ENCODE data around the gene SLC35B4. TPM values are rescaled to one million over a fixed set of nuclear protein-coding genes. Genes with fewer than 3 reads are reported as not detected.

The SLC35B4 gene
- total RNA-seq, 1 experiment from 2014 or later: 21.6 TPM

DNA sequence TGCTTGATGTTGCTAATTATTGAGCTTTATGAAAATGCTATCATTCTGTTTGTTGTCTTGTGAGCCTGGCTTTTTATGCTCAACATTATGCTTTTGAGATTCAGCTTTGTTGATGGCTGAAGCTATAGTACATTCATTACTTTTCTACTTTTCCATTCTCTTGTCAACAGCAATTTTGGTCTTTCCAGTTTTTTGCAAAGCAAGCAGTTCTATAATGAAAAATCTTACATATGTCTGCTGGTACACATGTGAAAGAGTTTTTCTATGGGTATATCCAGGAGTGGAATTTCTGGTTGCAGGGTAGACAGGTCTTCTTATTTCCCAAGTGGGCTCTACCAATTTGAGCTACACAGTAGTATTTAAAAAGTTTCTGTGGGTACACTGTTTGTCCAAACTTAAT is 36.8 kb downstream of the SLC35B4 start:
- in situ Hi-C loops (cut with HindIII; ENCODE audit: low pct_unique_long_range_greater_than_20kb, low sequenced_read_pairs) (no loop called here), intact Hi-C loops (cut with micrococcal nuclease; ENCODE audit: unreplicated experiment) (no loop called here)
- ATAC-seq (no peak), DNase-seq (ENCODE audit: low read depth, low spot score) (no peak)
- Histone ChIP-seq H3K4me3 (ENCODE audit: low read depth in 2 of 2, low read length in 2 of 2) (no peak overlapping the region), H3K4me1 (ENCODE audit: control insufficient read depth, insufficient read depth, low read length) (no peaks in the 10 kb centered on the region), H3K27ac (ENCODE audit: low read length) (no peak overlapping the region), H3K36me3 (ENCODE audit: control insufficient read depth, insufficient read depth, low read length) (no peaks in the 10 kb centered on the region), H3K9me3 (ENCODE audit: control insufficient read depth, insufficient read depth, low read depth, low read length) (no peaks in the 10 kb centered on the region), H3K27me3 (ENCODE audit: control insufficient read depth, insufficient read depth, low read length) (peaks cover 8% of the 10 kb centered on the region)
- TF ChIP-seq TCF7L2 (IDR thresholded peaks at IDR 0.05; ENCODE audit: low read depth, low read length) (no peak), POLR2AphosphoS5 (IDR thresholded peaks at IDR 0.05; ENCODE audit: low read depth, low read length) (no peak), SIN3A (IDR thresholded peaks at IDR 0.05; ENCODE audit: borderline replicate concordance, insufficient read depth, low read depth, low read length) (no peak)
- TF ChIP-seq, protein P1, sequence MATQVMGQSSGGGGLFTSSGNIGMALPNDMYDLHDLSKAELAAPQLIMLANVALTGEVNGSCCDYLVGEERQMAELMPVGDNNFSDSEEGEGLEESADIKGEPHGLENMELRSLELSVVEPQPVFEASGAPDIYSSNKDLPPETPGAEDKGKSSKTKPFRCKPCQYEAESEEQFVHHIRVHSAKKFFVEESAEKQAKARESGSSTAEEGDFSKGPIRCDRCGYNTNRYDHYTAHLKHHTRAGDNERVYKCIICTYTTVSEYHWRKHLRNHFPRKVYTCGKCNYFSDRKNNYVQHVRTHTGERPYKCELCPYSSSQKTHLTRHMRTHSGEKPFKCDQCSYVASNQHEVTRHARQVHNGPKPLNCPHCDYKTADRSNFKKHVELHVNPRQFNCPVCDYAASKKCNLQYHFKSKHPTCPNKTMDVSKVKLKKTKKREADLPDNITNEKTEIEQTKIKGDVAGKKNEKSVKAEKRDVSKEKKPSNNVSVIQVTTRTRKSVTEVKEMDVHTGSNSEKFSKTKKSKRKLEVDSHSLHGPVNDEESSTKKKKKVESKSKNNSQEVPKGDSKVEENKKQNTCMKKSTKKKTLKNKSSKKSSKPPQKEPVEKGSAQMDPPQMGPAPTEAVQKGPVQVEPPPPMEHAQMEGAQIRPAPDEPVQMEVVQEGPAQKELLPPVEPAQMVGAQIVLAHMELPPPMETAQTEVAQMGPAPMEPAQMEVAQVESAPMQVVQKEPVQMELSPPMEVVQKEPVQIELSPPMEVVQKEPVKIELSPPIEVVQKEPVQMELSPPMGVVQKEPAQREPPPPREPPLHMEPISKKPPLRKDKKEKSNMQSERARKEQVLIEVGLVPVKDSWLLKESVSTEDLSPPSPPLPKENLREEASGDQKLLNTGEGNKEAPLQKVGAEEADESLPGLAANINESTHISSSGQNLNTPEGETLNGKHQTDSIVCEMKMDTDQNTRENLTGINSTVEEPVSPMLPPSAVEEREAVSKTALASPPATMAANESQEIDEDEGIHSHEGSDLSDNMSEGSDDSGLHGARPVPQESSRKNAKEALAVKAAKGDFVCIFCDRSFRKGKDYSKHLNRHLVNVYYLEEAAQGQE (IDR thresholded peaks at IDR 0.05; ENCODE audit: insufficient read depth in 1 of 2, low read depth in 2 of 2, low read length in 1 of 2): no peak
- TF ChIP-seq, protein P2, sequence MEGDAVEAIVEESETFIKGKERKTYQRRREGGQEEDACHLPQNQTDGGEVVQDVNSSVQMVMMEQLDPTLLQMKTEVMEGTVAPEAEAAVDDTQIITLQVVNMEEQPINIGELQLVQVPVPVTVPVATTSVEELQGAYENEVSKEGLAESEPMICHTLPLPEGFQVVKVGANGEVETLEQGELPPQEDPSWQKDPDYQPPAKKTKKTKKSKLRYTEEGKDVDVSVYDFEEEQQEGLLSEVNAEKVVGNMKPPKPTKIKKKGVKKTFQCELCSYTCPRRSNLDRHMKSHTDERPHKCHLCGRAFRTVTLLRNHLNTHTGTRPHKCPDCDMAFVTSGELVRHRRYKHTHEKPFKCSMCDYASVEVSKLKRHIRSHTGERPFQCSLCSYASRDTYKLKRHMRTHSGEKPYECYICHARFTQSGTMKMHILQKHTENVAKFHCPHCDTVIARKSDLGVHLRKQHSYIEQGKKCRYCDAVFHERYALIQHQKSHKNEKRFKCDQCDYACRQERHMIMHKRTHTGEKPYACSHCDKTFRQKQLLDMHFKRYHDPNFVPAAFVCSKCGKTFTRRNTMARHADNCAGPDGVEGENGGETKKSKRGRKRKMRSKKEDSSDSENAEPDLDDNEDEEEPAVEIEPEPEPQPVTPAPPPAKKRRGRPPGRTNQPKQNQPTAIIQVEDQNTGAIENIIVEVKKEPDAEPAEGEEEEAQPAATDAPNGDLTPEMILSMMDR (IDR thresholded peaks at IDR 0.05): no peak
- POLR2A ChIA-PET: no interaction called here
- no TSS peak for BruUV-seq (replicated peaks)
- CTCF ChIA-PET: no interaction called here

DNA sequence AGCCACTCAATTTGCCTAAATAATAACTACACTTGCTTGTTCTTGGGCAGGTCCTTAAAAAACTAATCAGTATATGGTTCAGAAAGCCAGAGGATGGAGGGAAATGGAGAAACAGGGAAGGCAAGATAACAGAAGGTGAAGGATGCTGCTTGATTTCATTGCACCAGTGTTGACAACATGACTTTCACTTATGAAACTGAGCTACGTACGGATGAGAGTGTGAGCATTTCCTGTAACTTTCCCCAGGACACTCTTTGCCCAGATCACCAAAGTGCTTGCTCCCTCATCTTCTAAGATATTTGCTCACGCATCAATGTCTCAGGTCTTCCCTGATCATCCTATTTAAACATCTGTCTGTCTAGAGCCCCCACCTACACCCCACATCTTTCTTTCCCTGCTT is 37.4 kb downstream of the SLC35B4 start:
- no peak for DNase-seq (ENCODE audit: low read depth, low spot score)
- no peaks in the 10 kb centered on the region for H3K36me3 ChIP-seq (ENCODE audit: control insufficient read depth, insufficient read depth, low read length)
- H3K4me3 ChIP-seq (ENCODE audit: low read depth in 2 of 2, low read length in 2 of 2): no peak overlapping the region
- H3K27me3 ChIP-seq (ENCODE audit: control insufficient read depth, insufficient read depth, low read length): peaks cover 8% of the 10 kb centered on the region
- H3K9me3 ChIP-seq (ENCODE audit: control insufficient read depth, insufficient read depth, low read depth, low read length): no peaks in the 10 kb centered on the region
- ChIA-PET CTCF (no interaction called here), POLR2A (no interaction called here)
- in situ Hi-C loops (cut with HindIII; ENCODE audit: low pct_unique_long_range_greater_than_20kb, low sequenced_read_pairs) (no loop called here), intact Hi-C loops (cut with micrococcal nuclease; ENCODE audit: unreplicated experiment) (no loop called here)
- no peaks in the 10 kb centered on the region for H3K4me1 ChIP-seq (ENCODE audit: control insufficient read depth, insufficient read depth, low read length)
- BruUV-seq (replicated peaks): no TSS peak
- no peak overlapping the region for H3K27ac ChIP-seq (ENCODE audit: low read length)
- TF ChIP-seq, protein P2 (IDR thresholded peaks at IDR 0.05): no peak
- TF ChIP-seq POLR2AphosphoS5 (IDR thresholded peaks at IDR 0.05; ENCODE audit: low read depth, low read length) (no peak), TCF7L2 (IDR thresholded peaks at IDR 0.05; ENCODE audit: low read depth, low read length) (no peak), SIN3A (IDR thresholded peaks at IDR 0.05; ENCODE audit: borderline replicate concordance, insufficient read depth, low read depth, low read length) (no peak)
- TF ChIP-seq, protein P1 (IDR thresholded peaks at IDR 0.05; ENCODE audit: insufficient read depth in 1 of 2, low read depth in 2 of 2, low read length in 1 of 2): no peak
- no peak for ATAC-seq
